ENCODE data around the gene PYGB.

PYGB gene

DNA sequence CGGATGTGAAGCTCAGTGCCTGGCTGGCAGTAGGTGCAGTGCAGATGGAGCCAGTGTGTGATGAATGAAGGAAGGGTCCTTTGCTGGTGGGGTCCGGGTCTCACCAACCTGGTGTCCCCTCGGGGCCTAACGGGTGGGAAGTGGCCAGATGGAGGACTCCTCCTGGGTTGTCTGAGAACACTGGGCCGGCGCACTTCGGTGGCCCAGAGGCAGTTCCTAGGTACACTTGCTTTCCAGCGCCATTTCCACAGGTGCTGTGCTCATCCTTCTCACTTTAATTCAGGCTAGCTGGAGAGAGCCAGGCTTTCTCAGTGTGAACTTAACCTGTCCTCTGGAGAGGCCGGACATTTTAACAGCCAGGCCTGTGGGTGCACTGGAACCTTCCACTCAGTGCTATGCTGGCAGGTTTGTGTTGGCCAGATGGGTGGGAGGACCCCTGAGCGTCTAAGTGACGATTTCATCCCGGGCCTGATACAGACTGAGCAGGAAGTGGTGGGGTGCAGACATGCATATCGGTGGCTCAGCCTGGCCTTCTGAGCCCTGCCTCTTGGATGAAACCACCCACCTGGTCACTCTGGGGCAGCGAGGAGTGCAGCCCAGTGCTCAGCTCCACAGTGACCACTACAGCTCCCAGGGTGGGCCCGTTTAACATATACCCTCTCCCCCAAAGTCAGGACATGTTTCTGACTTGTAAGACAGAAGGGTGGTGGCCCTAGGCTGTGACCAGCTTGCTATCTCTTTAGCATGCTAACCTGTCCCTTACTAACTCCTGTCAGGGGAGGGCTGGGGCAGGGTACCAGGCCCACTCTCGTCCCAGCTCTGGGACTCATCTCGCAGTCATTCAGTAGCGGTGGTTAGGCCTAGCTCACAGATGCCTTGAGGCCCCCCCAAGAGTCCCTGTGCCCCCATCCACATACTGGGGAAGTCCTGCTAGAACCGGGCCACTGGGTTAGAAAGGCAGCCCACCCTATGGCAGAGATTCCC is 8.2 kb upstream of the PYGB start:
- TF ChIP-seq CEBPB (IDR thresholded peaks at IDR 0.05) (no peak), ZBTB7A (IDR thresholded peaks at IDR 0.05; ENCODE audit: low read depth) (no peak)

DNA sequence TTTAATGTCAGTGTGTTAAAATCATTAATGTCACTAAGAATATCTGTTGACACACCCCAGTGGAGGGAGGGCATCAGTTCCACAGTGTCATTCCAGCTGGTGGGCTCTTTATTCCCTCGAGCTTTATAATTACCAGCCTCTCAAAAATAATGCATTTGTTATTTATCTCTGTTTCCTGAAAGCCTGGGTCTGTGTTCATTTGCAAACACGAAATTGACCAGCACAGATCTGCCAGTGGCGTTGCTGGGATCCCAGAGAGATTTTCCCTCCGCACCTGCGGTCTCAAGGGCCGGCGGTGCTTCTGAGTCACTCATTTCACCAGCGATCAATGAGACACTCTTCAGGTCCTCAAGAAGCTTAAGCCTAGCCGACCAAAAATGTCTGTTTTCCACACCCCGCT is 5.7 kb upstream of the PYGB start:
- TF ChIP-seq TAF1 (IDR thresholded peaks at IDR 0.05; ENCODE audit: low read depth) (no peak), YY1 (IDR thresholded peaks at IDR 0.05; ENCODE audit: low read depth) (no peak), ZBTB7A (IDR thresholded peaks at IDR 0.05; ENCODE audit: low read depth) (no peak), CEBPB (IDR thresholded peaks at IDR 0.05) (no peak), FOXM1 (IDR thresholded peaks at IDR 0.05; ENCODE audit: borderline replicate concordance, low read depth) (no peak), EGR1 (IDR thresholded peaks at IDR 0.05) (no peak), TEAD4 (IDR thresholded peaks at IDR 0.05) (no peak), NFIC (IDR thresholded peaks at IDR 0.05) (no peak), EP300 (IDR thresholded peaks at IDR 0.05; ENCODE audit: borderline replicate concordance) (no peak), CREB1 (IDR thresholded peaks at IDR 0.05; ENCODE audit: low read depth) (no peak), TCF12 (IDR thresholded peaks at IDR 0.05; ENCODE audit: low read depth) (no peak), RAD21 (IDR thresholded peaks at IDR 0.05; ENCODE audit: low read depth) (no peak)
- TF ChIP-seq, protein P1, sequence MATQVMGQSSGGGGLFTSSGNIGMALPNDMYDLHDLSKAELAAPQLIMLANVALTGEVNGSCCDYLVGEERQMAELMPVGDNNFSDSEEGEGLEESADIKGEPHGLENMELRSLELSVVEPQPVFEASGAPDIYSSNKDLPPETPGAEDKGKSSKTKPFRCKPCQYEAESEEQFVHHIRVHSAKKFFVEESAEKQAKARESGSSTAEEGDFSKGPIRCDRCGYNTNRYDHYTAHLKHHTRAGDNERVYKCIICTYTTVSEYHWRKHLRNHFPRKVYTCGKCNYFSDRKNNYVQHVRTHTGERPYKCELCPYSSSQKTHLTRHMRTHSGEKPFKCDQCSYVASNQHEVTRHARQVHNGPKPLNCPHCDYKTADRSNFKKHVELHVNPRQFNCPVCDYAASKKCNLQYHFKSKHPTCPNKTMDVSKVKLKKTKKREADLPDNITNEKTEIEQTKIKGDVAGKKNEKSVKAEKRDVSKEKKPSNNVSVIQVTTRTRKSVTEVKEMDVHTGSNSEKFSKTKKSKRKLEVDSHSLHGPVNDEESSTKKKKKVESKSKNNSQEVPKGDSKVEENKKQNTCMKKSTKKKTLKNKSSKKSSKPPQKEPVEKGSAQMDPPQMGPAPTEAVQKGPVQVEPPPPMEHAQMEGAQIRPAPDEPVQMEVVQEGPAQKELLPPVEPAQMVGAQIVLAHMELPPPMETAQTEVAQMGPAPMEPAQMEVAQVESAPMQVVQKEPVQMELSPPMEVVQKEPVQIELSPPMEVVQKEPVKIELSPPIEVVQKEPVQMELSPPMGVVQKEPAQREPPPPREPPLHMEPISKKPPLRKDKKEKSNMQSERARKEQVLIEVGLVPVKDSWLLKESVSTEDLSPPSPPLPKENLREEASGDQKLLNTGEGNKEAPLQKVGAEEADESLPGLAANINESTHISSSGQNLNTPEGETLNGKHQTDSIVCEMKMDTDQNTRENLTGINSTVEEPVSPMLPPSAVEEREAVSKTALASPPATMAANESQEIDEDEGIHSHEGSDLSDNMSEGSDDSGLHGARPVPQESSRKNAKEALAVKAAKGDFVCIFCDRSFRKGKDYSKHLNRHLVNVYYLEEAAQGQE (IDR thresholded peaks at IDR 0.05; ENCODE audit: low read depth): no peak
- TF ChIP-seq, protein P2, sequence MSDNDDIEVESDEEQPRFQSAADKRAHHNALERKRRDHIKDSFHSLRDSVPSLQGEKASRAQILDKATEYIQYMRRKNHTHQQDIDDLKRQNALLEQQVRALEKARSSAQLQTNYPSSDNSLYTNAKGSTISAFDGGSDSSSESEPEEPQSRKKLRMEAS (IDR thresholded peaks at IDR 0.05): no peak
- TF ChIP-seq, protein P3, sequence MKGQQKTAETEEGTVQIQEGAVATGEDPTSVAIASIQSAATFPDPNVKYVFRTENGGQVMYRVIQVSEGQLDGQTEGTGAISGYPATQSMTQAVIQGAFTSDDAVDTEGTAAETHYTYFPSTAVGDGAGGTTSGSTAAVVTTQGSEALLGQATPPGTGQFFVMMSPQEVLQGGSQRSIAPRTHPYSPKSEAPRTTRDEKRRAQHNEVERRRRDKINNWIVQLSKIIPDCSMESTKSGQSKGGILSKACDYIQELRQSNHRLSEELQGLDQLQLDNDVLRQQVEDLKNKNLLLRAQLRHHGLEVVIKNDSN (IDR thresholded peaks at IDR 0.05): no peak

- TF ChIP-seq CREB1 (IDR thresholded peaks at IDR 0.05; ENCODE audit: low read depth) (no peak), EGR1 (IDR thresholded peaks at IDR 0.05) (no peak), TCF12 (IDR thresholded peaks at IDR 0.05; ENCODE audit: low read depth) (no peak), ZBTB7A (IDR thresholded peaks at IDR 0.05; ENCODE audit: low read depth) (no peak), YY1 (IDR thresholded peaks at IDR 0.05; ENCODE audit: low read depth) (no peak), NFIC (IDR thresholded peaks at IDR 0.05) (no peak), FOXM1 (IDR thresholded peaks at IDR 0.05; ENCODE audit: borderline replicate concordance, low read depth) (no peak), CEBPB (IDR thresholded peaks at IDR 0.05) (no peak), TAF1 (IDR thresholded peaks at IDR 0.05; ENCODE audit: low read depth) (no peak), RAD21 (IDR thresholded peaks at IDR 0.05; ENCODE audit: low read depth) (no peak), TEAD4 (IDR thresholded peaks at IDR 0.05) (no peak)
- TF ChIP-seq, protein P3 (IDR thresholded peaks at IDR 0.05): no peak
- TF ChIP-seq, protein P2 (IDR thresholded peaks at IDR 0.05): no peak
- TF ChIP-seq, protein P1 (IDR thresholded peaks at IDR 0.05; ENCODE audit: low read depth): no peak
Measured at GRCh38 chr20:25243416-25243979, 4.4 kb upstream of the PYGB start.

DNA sequence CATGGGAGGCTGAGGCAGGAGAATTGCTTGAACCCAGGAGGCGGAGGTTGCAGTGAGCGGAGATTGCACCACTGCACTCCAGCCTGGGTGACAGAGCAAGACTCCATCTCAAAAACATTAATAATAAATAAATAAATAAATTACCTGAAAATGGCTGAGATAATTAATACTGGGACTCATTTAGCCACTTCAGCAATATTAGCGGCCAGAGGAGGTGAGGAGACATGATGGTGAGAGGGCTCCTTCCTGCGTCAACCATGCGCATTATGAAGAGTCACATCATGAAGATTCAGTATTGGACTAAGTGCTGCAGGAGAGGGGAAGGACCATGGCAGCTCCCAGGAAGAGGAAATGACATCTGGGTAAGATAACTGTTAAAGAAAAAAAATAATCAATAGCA is 2.9 kb upstream of the PYGB start:
- TF ChIP-seq FOXM1 (IDR thresholded peaks at IDR 0.05; ENCODE audit: borderline replicate concordance, low read depth): no peak
- TF ChIP-seq TCF12 (IDR thresholded peaks at IDR 0.05; ENCODE audit: low read depth): no peak
- TF ChIP-seq TEAD4 (IDR thresholded peaks at IDR 0.05): no peak
- TF ChIP-seq, protein P2 (IDR thresholded peaks at IDR 0.05): no peak
- TF ChIP-seq TAF1 (IDR thresholded peaks at IDR 0.05; ENCODE audit: low read depth): no peak
- no peak for TF ChIP-seq ZBTB7A (IDR thresholded peaks at IDR 0.05; ENCODE audit: low read depth)
- no peak for TF ChIP-seq EGR1 (IDR thresholded peaks at IDR 0.05)
- TF ChIP-seq EP300 (IDR thresholded peaks at IDR 0.05; ENCODE audit: borderline replicate concordance): no peak
- TF ChIP-seq, protein P3 (IDR thresholded peaks at IDR 0.05): no peak
- TF ChIP-seq CEBPB (IDR thresholded peaks at IDR 0.05): no peak
- no peak for TF ChIP-seq RAD21 (IDR thresholded peaks at IDR 0.05; ENCODE audit: low read depth)
- no peak for TF ChIP-seq YY1 (IDR thresholded peaks at IDR 0.05; ENCODE audit: low read depth)
- TF ChIP-seq NFIC (IDR thresholded peaks at IDR 0.05): no peak
- no peak for TF ChIP-seq CREB1 (IDR thresholded peaks at IDR 0.05; ENCODE audit: low read depth)
- TF ChIP-seq, protein P1 (IDR thresholded peaks at IDR 0.05; ENCODE audit: low read depth): no peak

All from Ishikawa (cell line).